Ascending aorta (tissue), 2 donors: ENCODE data around the gene E2F2. TPM values are rescaled to one million over a fixed set of nuclear protein-coding genes. Genes with fewer than 3 reads are reported as not detected.

Experiments
- DNase-seq, 2 donors: peaks; one replicate each; pipeline ENCODE4 v3.0.0-alpha.2; 2019; ENCODE audit warnings: low spot score in 2 of 2
- H3K27ac ChIP-seq, 2 donors: fragments of 200-600 bp; sonication (generic); one replicate each; pipeline ENCODE4 v1.5.1; 2016 to 2017; ENCODE audit warnings: mild to moderate bottlenecking in 1 of 2
- H3K27me3 ChIP-seq: fragments of 200-600 bp; sonication (generic); one replicate; pipeline ENCODE4 v1.5.1; 2017
- H3K36me3 ChIP-seq, 2 donors: fragments of 200-600 bp; sonication (generic); one replicate each; pipeline ENCODE4 v1.5.1; 2016
- H3K4me1 ChIP-seq, 2 donors: fragments of 200-600 bp; sonication (generic); one replicate each; pipeline ENCODE4 v1.5.1; 2016 to 2017; ENCODE audit warnings: mild to moderate bottlenecking in 1 of 2
- H3K4me3 ChIP-seq, 2 donors: fragments of 200-600 bp; sonication (generic); one replicate each; pipeline ENCODE4 v1.5.1; 2016 to 2017; ENCODE audit warnings: mild to moderate bottlenecking in 1 of 2
- H3K9me3 ChIP-seq, 2 donors: fragments of 200-600 bp; sonication (generic); one replicate each; pipeline ENCODE4 v1.5.1; 2016
- intact Hi-C: fragments of 100-400 bp; cut with DNase I; formaldehyde crosslinking; loops from one replicate; pipeline ENCODE4 v1.15.1; 2023
- total RNA-seq: library from RNA; depleted of rRNA; stranded (reverse); fragments of >200 nt; gene quantifications from one replicate; pipeline ENCODE4 v1.1.0, GENCODE V29; 2016
- TF ChIP-seq, protein P1 (sequence below), 3 experiments: fragments of 200-600 bp in 2 of 3; fragments of 450-650 bp in 1 of 3; sonication (generic) in 2 of 3; IDR thresholded peaks; one replicate each; pipeline ENCODE4 v1.5.1; 2016 to 2019; ENCODE audit warnings: antibody characterized with exemption in 3 of 3, mild to moderate bottlenecking in 1 of 3, moderate library complexity in 1 of 3

E2F2 gene
- total RNA-seq, 1 donor from 2014 or later: not detected

GRCh38 chr1:23570001-23570691 lies 39.1 kb upstream of the E2F2 start:
- no peak for DNase-seq
- H3K9me3 ChIP-seq: no peaks in the 10 kb centered on the region
- intact Hi-C loops: no loop called here
- no peaks in the 10 kb centered on the region for H3K36me3 ChIP-seq
- H3K4me1 ChIP-seq: peaks cover 0 to 27% of the 10 kb centered on the region in 2 donors
- peak overlapping the region; percentile 0 to 26 for H3K27ac ChIP-seq
- H3K27me3 ChIP-seq: no peaks in the 10 kb centered on the region
- H3K4me3 ChIP-seq: no peak overlapping the region
- TF ChIP-seq, protein P1, sequence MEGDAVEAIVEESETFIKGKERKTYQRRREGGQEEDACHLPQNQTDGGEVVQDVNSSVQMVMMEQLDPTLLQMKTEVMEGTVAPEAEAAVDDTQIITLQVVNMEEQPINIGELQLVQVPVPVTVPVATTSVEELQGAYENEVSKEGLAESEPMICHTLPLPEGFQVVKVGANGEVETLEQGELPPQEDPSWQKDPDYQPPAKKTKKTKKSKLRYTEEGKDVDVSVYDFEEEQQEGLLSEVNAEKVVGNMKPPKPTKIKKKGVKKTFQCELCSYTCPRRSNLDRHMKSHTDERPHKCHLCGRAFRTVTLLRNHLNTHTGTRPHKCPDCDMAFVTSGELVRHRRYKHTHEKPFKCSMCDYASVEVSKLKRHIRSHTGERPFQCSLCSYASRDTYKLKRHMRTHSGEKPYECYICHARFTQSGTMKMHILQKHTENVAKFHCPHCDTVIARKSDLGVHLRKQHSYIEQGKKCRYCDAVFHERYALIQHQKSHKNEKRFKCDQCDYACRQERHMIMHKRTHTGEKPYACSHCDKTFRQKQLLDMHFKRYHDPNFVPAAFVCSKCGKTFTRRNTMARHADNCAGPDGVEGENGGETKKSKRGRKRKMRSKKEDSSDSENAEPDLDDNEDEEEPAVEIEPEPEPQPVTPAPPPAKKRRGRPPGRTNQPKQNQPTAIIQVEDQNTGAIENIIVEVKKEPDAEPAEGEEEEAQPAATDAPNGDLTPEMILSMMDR (IDR thresholded peaks at IDR 0.05): no peak

DNA sequence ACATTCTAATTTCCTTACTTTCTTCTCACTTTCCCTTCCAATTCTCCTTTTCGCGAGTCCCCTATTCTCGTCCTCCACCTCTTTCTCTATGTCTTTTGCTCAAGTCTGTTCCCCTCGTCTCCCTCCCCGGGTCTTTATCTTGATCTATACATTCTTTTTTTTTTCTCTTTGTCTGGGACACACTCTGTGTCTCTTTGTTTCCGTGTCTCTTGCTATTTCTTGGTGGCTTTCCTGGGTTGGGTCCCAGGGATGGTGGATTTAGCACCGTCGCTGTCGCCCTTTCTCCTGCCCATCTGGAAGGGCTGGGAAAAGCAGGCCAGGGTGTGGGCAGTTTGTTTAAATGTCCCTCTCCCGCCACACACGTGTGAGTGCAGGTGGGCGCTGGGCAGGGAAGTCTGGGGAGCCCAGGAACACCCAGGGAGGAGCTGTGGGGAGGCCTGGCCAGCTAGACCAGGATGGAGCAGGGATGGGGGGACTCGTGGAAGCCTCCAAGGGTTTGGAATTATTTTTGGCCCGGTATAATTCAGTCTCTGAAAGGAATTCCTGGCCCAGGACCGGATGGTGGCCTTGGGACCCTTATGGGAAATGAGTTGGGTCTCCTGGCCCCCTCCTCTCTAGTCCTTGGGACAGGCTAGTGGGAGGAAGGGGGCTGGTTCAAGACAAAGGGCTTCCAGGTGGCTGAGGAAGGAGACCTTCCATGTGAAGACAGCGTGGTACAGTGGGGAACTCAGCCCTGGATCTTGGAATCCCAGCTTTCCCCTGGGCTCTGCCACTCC lies 37.8 kb upstream of the E2F2 start:
- intact Hi-C loops: loop anchor here (10.0 kb wide), 2 partner anchors 446 to 1664 kb away; no protein-coding TSS in a partner anchor
- DNase-seq: no peak
- Histone ChIP-seq H3K36me3 (no peaks in the 10 kb centered on the region), H3K9me3 (no peaks in the 10 kb centered on the region), H3K27me3 (no peaks in the 10 kb centered on the region), H3K4me1 (peaks cover 5 to 37% of the 10 kb centered on the region in 2 donors), H3K27ac (peak overlapping the region; percentile 89 to 92), H3K4me3 (peak overlapping the region; percentile 67 to 78)
- TF ChIP-seq, protein P1 (IDR thresholded peaks at IDR 0.05): no peak

- peak overlapping the region; percentile 67 to 78 for H3K4me3 ChIP-seq
- TF ChIP-seq, protein P1 (IDR thresholded peaks at IDR 0.05): no peak
- H3K36me3 ChIP-seq: no peaks in the 10 kb centered on the region
- intact Hi-C loops: loop anchor here (10.0 kb wide), 2 partner anchors 447 to 1663 kb away; no protein-coding TSS in a partner anchor
- H3K27ac ChIP-seq: peak overlapping the region; percentile 89 to 92
- no peak for DNase-seq
- no peaks in the 10 kb centered on the region for H3K27me3 ChIP-seq
- no peaks in the 10 kb centered on the region for H3K9me3 ChIP-seq
- peaks cover 10 to 44% of the 10 kb centered on the region in 2 donors for H3K4me1 ChIP-seq
These were observed 37.1 kb upstream of the E2F2 start for GRCh38 chr1:23567996-23568607.

- no peak for DNase-seq
- Histone ChIP-seq H3K4me1 (peaks cover 10 to 47% of the 10 kb centered on the region in 2 donors), H3K9me3 (no peaks in the 10 kb centered on the region), H3K27me3 (no peaks in the 10 kb centered on the region), H3K27ac (peak overlapping the region; percentile 89 to 92), H3K36me3 (no peaks in the 10 kb centered on the region), H3K4me3 (peak overlapping the region; percentile 67 to 78)
- intact Hi-C loops: loop anchor here (10.0 kb wide), 2 partner anchors 447 to 1663 kb away; no protein-coding TSS in a partner anchor
- TF ChIP-seq, protein P1 (IDR thresholded peaks at IDR 0.05): no peak
These were observed 36.6 kb upstream of the E2F2 start for GRCh38 chr1:23567629-23567995.

DNA sequence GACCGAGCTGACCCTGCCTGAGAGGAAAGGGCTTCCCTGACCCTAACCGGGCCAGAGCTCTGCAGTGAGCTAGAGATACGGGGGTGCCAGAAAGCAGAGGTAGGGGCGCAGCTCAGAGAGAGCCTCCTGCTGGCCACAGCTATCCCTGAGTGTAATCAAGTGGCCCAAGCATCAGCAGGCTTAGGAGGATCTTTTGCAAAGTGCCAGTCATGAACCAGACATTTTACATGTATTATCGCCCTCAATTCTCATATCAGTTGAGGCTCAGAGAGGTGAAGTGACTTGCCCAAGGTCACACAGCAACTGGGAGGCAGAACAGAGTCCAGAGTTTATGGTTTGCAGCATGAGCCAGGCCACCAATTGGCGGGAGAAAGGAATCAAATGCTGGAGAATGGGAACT lies 35.3 kb upstream of the E2F2 start:
- H3K27me3 ChIP-seq: no peaks in the 10 kb centered on the region
- intact Hi-C loops: loop anchor here (10.0 kb wide), 2 partner anchors 448 to 1662 kb away; no protein-coding TSS in a partner anchor
- TF ChIP-seq, protein P1 (IDR thresholded peaks at IDR 0.05): no peak
- H3K4me1 ChIP-seq: peaks cover 15 to 54% of the 10 kb centered on the region in 2 donors
- H3K27ac ChIP-seq: peak overlapping the region; percentile 92
- no peaks in the 10 kb centered on the region for H3K36me3 ChIP-seq
- DNase-seq: no peak
- H3K4me3 ChIP-seq: no peak overlapping the region
- no peaks in the 10 kb centered on the region for H3K9me3 ChIP-seq
